Peyer's patch (tissue), 4 donors: Measurements from ENCODE around the gene UNC13D. TPM values are rescaled to one million over a fixed set of nuclear protein-coding genes. Genes with fewer than 3 reads are reported as not detected.
"Not testable (repeated sequence)": the region's sequence is repeated elsewhere in the genome, so short reads cannot be mapped to it uniquely, and the experiment has no call there.

Source experiments
- DNase-seq, 3 donors: peaks; one replicate each; pipeline ENCODE4 v3.0.0-alpha.2; 2017 to 2019
- H3K27ac ChIP-seq, 4 donors: fragments of 200-600 bp; sonication (generic); one replicate each; pipeline ENCODE4 v1.5.1; 2016 to 2019
- H3K27me3 ChIP-seq, 2 donors: fragments of 200-600 bp; sonication (generic); one replicate each; pipeline ENCODE4 v1.5.1; 2019
- H3K36me3 ChIP-seq, 3 donors: fragments of 200-600 bp; sonication (generic); one replicate each; pipeline ENCODE4 v1.5.1; 2016 to 2019
- H3K4me1 ChIP-seq, 4 donors: fragments of 200-600 bp; sonication (generic); one replicate each; pipeline ENCODE4 v1.5.1; 2016 to 2019
- H3K4me3 ChIP-seq, 4 donors: fragments of 200-600 bp; sonication (generic); 1 replicate in 3 of 4; 2 replicates in 1 of 4; pipeline ENCODE4 v1.5.1; 2016 to 2019; ENCODE audit warnings: mild to moderate bottlenecking in 1 of 4
- H3K9me3 ChIP-seq, 4 donors: fragments of 200-600 bp; sonication (generic); one replicate each; pipeline ENCODE4 v1.5.1; 2016 to 2019; ENCODE audit warnings: mild to moderate bottlenecking in 1 of 4
- POLR2A ChIP-seq, 2 donors: fragments of 450-650 bp; IDR thresholded peaks; one replicate each; pipeline ENCODE4 v1.5.1; 2017; ENCODE audit warnings: antibody characterized with exemption in 2 of 2, mild to moderate bottlenecking in 2 of 2, moderate library complexity in 2 of 2
- total RNA-seq, 4 donors: library from RNA; depleted of rRNA; stranded (reverse); fragments of >200 nt; gene quantifications; one replicate each; pipeline ENCODE4 v1.1.0, GENCODE V29; 2016
- TF ChIP-seq, protein P1 (sequence below), 6 experiments: fragments of 450-650 bp in 4 of 6; fragments of 200-600 bp in 2 of 6; sonication (generic) in 1 of 6; IDR thresholded peaks; one replicate each; pipeline ENCODE4 v1.5.1; 2017 to 2019; ENCODE audit warnings: antibody characterized with exemption in 6 of 6, mild to moderate bottlenecking in 3 of 6, moderate library complexity in 1 of 6

UNC13D gene
- total RNA-seq, 4 donors from 2014 or later: 8.4 to 45.4 (median 22.2) TPM

DNA sequence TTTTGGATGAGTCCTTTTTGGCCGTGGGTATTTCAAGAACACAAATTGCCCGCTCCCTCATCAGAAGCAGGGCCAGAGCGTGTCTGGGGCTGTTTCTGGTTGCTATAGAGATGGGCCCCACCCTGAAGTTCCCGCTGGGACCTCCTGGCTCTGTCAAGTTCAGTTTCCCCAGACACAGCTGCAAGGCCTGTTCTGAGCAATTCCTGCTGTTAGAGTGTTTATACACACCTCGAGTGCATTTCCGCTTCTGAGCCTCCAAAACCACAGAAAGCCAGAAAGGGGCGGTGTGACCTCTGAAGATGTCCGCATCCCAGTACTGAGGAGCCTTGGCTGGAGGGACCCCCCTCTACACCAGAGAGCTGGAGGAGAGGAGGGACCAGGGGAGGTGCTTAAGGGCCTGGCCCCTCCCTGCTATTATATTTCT is 20.3 kb upstream of the UNC13D start:
- H3K36me3 ChIP-seq: no peaks in the 10 kb centered on the region
- DNase-seq: peak in 2 of 3 donors; percentile 69 to 87
- no peaks in the 10 kb centered on the region for H3K9me3 ChIP-seq
- peak overlapping the region; percentile 61 to 81 (median 74) for H3K27ac ChIP-seq
- peaks cover 0 to 8% (median 3%) of the 10 kb centered on the region in 4 donors for H3K4me1 ChIP-seq
- H3K27me3 ChIP-seq: no peaks in the 10 kb centered on the region
- H3K4me3 ChIP-seq: no peak overlapping the region
- no peak for TF ChIP-seq POLR2A (IDR thresholded peaks at IDR 0.05)
- TF ChIP-seq, protein P1, sequence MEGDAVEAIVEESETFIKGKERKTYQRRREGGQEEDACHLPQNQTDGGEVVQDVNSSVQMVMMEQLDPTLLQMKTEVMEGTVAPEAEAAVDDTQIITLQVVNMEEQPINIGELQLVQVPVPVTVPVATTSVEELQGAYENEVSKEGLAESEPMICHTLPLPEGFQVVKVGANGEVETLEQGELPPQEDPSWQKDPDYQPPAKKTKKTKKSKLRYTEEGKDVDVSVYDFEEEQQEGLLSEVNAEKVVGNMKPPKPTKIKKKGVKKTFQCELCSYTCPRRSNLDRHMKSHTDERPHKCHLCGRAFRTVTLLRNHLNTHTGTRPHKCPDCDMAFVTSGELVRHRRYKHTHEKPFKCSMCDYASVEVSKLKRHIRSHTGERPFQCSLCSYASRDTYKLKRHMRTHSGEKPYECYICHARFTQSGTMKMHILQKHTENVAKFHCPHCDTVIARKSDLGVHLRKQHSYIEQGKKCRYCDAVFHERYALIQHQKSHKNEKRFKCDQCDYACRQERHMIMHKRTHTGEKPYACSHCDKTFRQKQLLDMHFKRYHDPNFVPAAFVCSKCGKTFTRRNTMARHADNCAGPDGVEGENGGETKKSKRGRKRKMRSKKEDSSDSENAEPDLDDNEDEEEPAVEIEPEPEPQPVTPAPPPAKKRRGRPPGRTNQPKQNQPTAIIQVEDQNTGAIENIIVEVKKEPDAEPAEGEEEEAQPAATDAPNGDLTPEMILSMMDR (IDR thresholded peaks at IDR 0.05): peak in 1 of 6 experiments; percentile 14

DNA sequence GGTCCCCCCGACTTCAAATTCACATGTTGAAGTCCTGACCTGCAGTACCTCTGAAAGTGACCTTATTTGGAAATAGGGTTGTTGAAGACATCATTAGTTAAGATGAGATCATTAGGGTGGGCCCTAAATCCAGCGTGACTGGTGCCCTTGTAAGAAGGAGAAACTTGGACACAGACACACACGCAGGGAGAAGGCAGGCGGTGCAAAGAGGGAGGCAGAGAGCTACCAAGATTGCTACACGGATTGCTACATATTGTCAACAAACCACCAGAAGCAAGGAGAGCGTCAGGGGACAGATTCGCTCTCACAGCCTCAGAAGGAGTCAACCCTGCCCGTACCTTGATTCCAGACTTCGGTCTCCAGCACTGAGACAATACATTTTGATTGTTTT is 17.7 kb upstream of the UNC13D start:
- no peak for DNase-seq
- H3K4me1 ChIP-seq: peaks cover 0 to 10% (median 4%) of the 10 kb centered on the region in 4 donors
- no peaks in the 10 kb centered on the region for H3K36me3 ChIP-seq
- no peaks in the 10 kb centered on the region for H3K27me3 ChIP-seq
- no peak overlapping the region for H3K4me3 ChIP-seq
- peak overlapping the region in 3 of 4 donors; percentile 36 to 73 (median 42) for H3K27ac ChIP-seq
- TF ChIP-seq POLR2A (IDR thresholded peaks at IDR 0.05): no peak
- TF ChIP-seq, protein P1 (IDR thresholded peaks at IDR 0.05): no peak
- H3K9me3 ChIP-seq: no peaks in the 10 kb centered on the region

DNA sequence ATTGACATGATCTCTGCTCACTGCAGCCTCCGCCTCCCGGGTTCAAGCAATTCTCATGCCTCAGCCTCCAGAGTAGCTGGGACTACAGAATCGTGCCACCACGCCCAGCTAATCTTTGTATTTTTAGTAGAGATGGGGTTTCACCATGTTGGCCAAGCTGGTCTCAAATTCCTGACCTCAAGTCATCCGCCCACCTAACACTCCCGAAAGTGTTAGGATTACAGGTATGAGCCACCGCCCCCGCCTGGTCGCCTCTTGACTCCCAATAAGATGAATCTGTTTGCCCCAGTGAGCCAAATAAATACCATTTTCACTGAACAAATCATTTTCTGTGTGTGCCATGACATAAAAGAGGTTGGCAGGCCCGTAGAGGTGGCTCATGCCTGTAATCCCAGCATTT is 15.2 kb upstream of the UNC13D start:
- not testable (repeated sequence) for H3K4me3 ChIP-seq, H3K9me3 ChIP-seq, DNase-seq, H3K27me3 ChIP-seq, H3K36me3 ChIP-seq
- Histone ChIP-seq H3K4me1 (peaks cover 0 to 14% (median 12%) of the 10 kb centered on the region in 4 donors), H3K27ac (peak overlapping the region in 3 of 4 donors; percentile 41 to 75 (median 56))

GRCh38 chr17:75856062-75856756 is 12.0 kb upstream of the UNC13D start:
- H3K9me3 ChIP-seq: no peaks in the 10 kb centered on the region
- H3K4me3 ChIP-seq: peak overlapping the region; percentile 66 to 97 (median 79)
- no peaks in the 10 kb centered on the region for H3K27me3 ChIP-seq
- H3K27ac ChIP-seq: peak overlapping the region; percentile 92 to 99 (median 96)
- DNase-seq: peak in 1 of 3 donors; percentile 66
- TF ChIP-seq, protein P1 (IDR thresholded peaks at IDR 0.05): no peak
- TF ChIP-seq POLR2A (IDR thresholded peaks at IDR 0.05): no peak
- peaks cover 0 to 29% (median 16%) of the 10 kb centered on the region in 4 donors for H3K4me1 ChIP-seq
- H3K36me3 ChIP-seq: peaks cover 0 to 10% (median 0%) of the 10 kb centered on the region in 3 donors

- Histone ChIP-seq H3K9me3 (no peaks in the 10 kb centered on the region), H3K36me3 (peaks cover 0 to 17% (median 0%) of the 10 kb centered on the region in 3 donors), H3K4me3 (peak within 1 kb of the TSS; percentile 66 to 97 (median 80)), H3K27ac (peak within 1 kb of the TSS; percentile 93 to 99 (median 96)), H3K4me1 (peaks cover 0 to 29% (median 16%) of the 10 kb centered on the region in 4 donors), H3K27me3 (no peaks in the 10 kb centered on the region)
- TF ChIP-seq, protein P1 (IDR thresholded peaks at IDR 0.05): peak; percentile 25 to 47 (median 44)
- peak; percentile 97 to 98 for TF ChIP-seq POLR2A (IDR thresholded peaks at IDR 0.05)
- DNase-seq: peak; percentile 94 to 99 (median 99)
Measured at GRCh38 chr17:75855310-75856061, 11.3 kb upstream of the UNC13D start, which contains the start of gene WBP2. TSS of gene WBP2 (minus strand) at chr17:75855335. CDS start at chr17:75855297, 38 bp downstream.
